Activated naive CD4-positive, alpha-beta T cell treated with anti-CD3 and anti-CD28 coated beads, Interleukin-2, amount 10 ng/mL, durations not matched to agents 7 days and 5 days (primary cell): ENCODE results near the gene ARID1B.
"Not testable (repeated sequence)": the region's sequence is repeated elsewhere in the genome, so short reads cannot be mapped to it uniquely, and the experiment has no call there.

Experiments
- CTCF ChIA-PET: fragments of 350-600 bp; sonication (Branson Sonifier 250); formaldehyde crosslinking; loops from one replicate; lab custom pipeline; 2021; ENCODE audit warnings: antibody characterized with exemption; lab: Charles Lee
- DNase-seq: peaks from one replicate; pipeline ENCODE4 v3.0.0-alpha.2; 2020
- H3K27ac Mint-ChIP-seq: one replicate; pipeline ENCODE4 v1.8.0; 2021; ENCODE audit warnings: mild to moderate bottlenecking, moderate library complexity, mixed read lengths
- H3K27me3 Mint-ChIP-seq: one replicate; pipeline ENCODE4 v1.8.0; 2021; ENCODE audit warnings: mild to moderate bottlenecking, mixed read lengths
- H3K36me3 Mint-ChIP-seq: one replicate; pipeline ENCODE4 v1.8.0; 2021; ENCODE audit warnings: mixed read lengths
- H3K4me1 Mint-ChIP-seq: one replicate; pipeline ENCODE4 v1.8.0; 2021; ENCODE audit warnings: mixed read lengths
- H3K4me3 Mint-ChIP-seq: one replicate; pipeline ENCODE4 v1.8.0; 2021; ENCODE audit warnings: mild to moderate bottlenecking, moderate library complexity, mixed read lengths
- H3K9me3 Mint-ChIP-seq: one replicate; pipeline ENCODE4 v1.8.0; 2021; ENCODE audit warnings: mixed read lengths

Gene ARID1B

GRCh38 chr6:156944412-156944811 lies 167.2 kb downstream of the ARID1B start:
- H3K36me3 Mint-ChIP-seq: no peaks in the 10 kb centered on the region
- DNase-seq: no peak
- H3K9me3 Mint-ChIP-seq: no peaks in the 10 kb centered on the region
- H3K4me3 Mint-ChIP-seq: no peak overlapping the region
- no peak overlapping the region for H3K27ac Mint-ChIP-seq
- H3K27me3 Mint-ChIP-seq: no peaks in the 10 kb centered on the region
- CTCF ChIA-PET: no interaction called here
- H3K4me1 Mint-ChIP-seq: peaks cover 5% of the 10 kb centered on the region

DNA sequence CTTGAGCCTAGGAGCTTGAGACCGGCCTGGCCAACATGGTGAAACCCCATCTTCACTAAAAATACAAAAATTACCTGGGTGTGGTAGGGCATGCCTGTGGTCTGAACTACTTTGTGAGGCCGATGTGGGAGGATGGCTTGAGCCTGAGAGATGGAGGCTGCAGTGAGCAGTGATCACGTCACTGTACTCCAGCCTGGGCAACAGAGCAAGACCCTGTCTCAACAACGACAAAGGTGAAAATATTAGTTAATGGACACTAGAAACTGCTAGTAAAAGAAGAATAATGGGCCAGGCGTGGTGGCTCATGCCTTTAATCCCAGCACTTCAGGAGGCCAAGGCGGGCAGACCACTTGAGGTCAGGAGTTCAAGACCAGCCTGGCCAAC lies 168.6 kb downstream of the ARID1B start:
- H3K4me3 Mint-ChIP-seq, H3K4me1 Mint-ChIP-seq, H3K9me3 Mint-ChIP-seq, H3K27me3 Mint-ChIP-seq, DNase-seq, H3K27ac Mint-ChIP-seq, CTCF ChIA-PET, H3K36me3 Mint-ChIP-seq: not testable (repeated sequence)

- H3K9me3 Mint-ChIP-seq: no peaks in the 10 kb centered on the region
- no peaks in the 10 kb centered on the region for H3K27me3 Mint-ChIP-seq
- H3K36me3 Mint-ChIP-seq: no peaks in the 10 kb centered on the region
- no peak for DNase-seq
- no peak overlapping the region for H3K27ac Mint-ChIP-seq
- peaks cover 5% of the 10 kb centered on the region for H3K4me1 Mint-ChIP-seq
- no peak overlapping the region for H3K4me3 Mint-ChIP-seq
- CTCF ChIA-PET: no interaction called here
Observed at GRCh38 chr6:156946370-156946936, 169.3 kb downstream of the ARID1B start.

DNA sequence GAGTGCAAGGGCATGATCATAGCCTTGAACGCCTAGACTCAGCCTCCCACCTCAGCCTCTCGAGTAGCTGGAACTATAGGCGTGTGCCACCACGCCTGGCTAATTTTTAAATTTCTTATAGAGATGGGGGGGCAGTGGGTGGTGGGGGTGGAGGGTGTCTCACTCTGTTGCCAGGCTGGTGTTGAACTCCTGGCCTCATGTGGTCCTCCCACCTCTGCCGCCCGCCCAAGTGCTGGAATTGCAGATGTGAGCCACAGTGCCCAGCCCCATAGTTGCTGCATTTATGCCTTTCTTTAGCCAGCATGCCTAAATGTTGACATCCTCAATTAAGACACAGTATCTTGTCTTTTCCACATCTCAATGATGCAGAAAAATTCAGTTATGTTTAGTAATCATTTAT lies 171.1 kb downstream of the ARID1B start:
- H3K4me3 Mint-ChIP-seq: no peak overlapping the region
- H3K27me3 Mint-ChIP-seq: no peaks in the 10 kb centered on the region
- CTCF ChIA-PET: interaction anchor here (0.9 kb wide), 1 partner anchor 172 kb away, joined by 3 read pairs; no protein-coding TSS in a partner anchor

GRCh38 chr6:156948807-156949206 lies 171.6 kb downstream of the ARID1B start:
- CTCF ChIA-PET: interaction anchor here (0.9 kb wide), 1 partner anchor 173 kb away, joined by 3 read pairs; no protein-coding TSS in a partner anchor
- Mint-ChIP-seq H3K27ac (no peak overlapping the region), H3K4me3 (no peak overlapping the region), H3K27me3 (no peaks in the 10 kb centered on the region), H3K9me3 (no peaks in the 10 kb centered on the region), H3K36me3 (no peaks in the 10 kb centered on the region), H3K4me1 (peaks cover 17% of the 10 kb centered on the region)
- no peak for DNase-seq

More for the DNA sequence above, 171.1 kb downstream of the ARID1B start:
- H3K36me3 Mint-ChIP-seq: no peaks in the 10 kb centered on the region
- no peak overlapping the region for H3K27ac Mint-ChIP-seq
- no peak for DNase-seq
- H3K4me1 Mint-ChIP-seq: peaks cover 11% of the 10 kb centered on the region
- no peaks in the 10 kb centered on the region for H3K9me3 Mint-ChIP-seq

GRCh38 chr6:156949376-156949775 lies 172.2 kb downstream of the ARID1B start:
- CTCF ChIA-PET: no interaction called here
- DNase-seq: no peak
- Mint-ChIP-seq H3K27ac (no peak overlapping the region), H3K36me3 (no peaks in the 10 kb centered on the region), H3K27me3 (no peaks in the 10 kb centered on the region), H3K4me1 (peaks cover 18% of the 10 kb centered on the region), H3K4me3 (no peak overlapping the region), H3K9me3 (no peaks in the 10 kb centered on the region)

- CTCF ChIA-PET: no interaction called here
- H3K4me3 Mint-ChIP-seq: no peak overlapping the region
Observed at GRCh38 chr6:156950084-156950483, 172.9 kb downstream of the ARID1B start.

DNA sequence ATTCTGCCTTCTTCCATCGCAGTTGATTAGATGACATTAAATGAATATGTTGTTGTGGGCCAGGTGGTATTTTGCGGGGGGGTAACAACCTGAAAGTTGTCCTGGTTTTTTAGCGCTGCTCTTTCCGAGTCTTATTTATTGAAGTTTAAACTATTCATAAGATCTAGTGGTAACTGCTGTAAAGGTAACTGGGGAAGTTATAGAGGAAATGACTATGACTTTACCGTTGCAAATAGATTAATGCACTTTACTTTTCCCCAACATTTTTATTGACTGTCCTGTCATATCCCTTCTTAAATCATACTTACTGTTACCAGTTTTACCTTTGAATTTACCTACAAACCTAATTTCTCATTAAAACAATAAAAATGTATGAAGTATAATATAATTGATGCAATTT lies 173.4 kb downstream of the ARID1B start:
- H3K4me1 Mint-ChIP-seq: peaks cover 27% of the 10 kb centered on the region
- no peaks in the 10 kb centered on the region for H3K27me3 Mint-ChIP-seq
- no peak overlapping the region for H3K4me3 Mint-ChIP-seq
- CTCF ChIA-PET: no interaction called here
- no peaks in the 10 kb centered on the region for H3K36me3 Mint-ChIP-seq
- DNase-seq: no peak
- no peak overlapping the region for H3K27ac Mint-ChIP-seq
- H3K9me3 Mint-ChIP-seq: no peaks in the 10 kb centered on the region

More at GRCh38 chr6:156950084-156950483, 172.9 kb downstream of the ARID1B start:
- H3K9me3 Mint-ChIP-seq: no peaks in the 10 kb centered on the region
- H3K27ac Mint-ChIP-seq: no peak overlapping the region
- H3K36me3 Mint-ChIP-seq: no peaks in the 10 kb centered on the region
- H3K27me3 Mint-ChIP-seq: no peaks in the 10 kb centered on the region
- peaks cover 25% of the 10 kb centered on the region for H3K4me1 Mint-ChIP-seq
- DNase-seq: no peak

GRCh38 chr6:156952401-156952800 lies 175.2 kb downstream of the ARID1B start:
- H3K4me1 Mint-ChIP-seq: peaks cover 33% of the 10 kb centered on the region
- no peaks in the 10 kb centered on the region for H3K36me3 Mint-ChIP-seq
- DNase-seq: no peak
- H3K27me3 Mint-ChIP-seq: no peaks in the 10 kb centered on the region
- CTCF ChIA-PET: interaction anchor here (1.6 to 3.0 kb wide), 2 partner anchors 9 to 17 kb away, joined by 4 to 8 read pairs; no protein-coding TSS in a partner anchor
- H3K27ac Mint-ChIP-seq: no peak overlapping the region
- H3K4me3 Mint-ChIP-seq: no peak overlapping the region
- H3K9me3 Mint-ChIP-seq: no peaks in the 10 kb centered on the region

DNA sequence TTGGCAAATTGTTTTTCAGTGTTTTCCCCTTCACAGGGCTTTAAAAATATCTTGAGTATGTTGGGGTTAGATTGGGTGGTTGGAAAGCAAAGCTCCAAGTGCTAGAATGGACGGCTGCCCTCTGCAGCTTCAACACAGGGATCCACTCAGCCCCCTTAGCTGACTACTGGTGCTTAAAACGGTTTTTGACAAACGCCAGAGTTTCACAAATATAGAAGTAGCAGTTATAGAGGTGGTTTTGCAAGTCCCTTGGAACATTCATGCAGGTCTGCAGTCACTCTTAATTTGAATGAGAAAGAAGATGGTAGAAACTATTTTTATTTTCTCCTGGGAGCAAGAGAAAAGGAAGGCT lies 175.9 kb downstream of the ARID1B start:
- Mint-ChIP-seq H3K27me3 (no peaks in the 10 kb centered on the region), H3K9me3 (no peaks in the 10 kb centered on the region), H3K27ac (no peak overlapping the region), H3K4me1 (peaks cover 38% of the 10 kb centered on the region), H3K36me3 (peaks cover 4% of the 10 kb centered on the region), H3K4me3 (no peak overlapping the region)
- no peak for DNase-seq
- CTCF ChIA-PET: interaction anchor here (1.6 to 3.0 kb wide), 2 partner anchors 10 to 16 kb away, joined by 4 to 8 read pairs; no protein-coding TSS in a partner anchor

DNA sequence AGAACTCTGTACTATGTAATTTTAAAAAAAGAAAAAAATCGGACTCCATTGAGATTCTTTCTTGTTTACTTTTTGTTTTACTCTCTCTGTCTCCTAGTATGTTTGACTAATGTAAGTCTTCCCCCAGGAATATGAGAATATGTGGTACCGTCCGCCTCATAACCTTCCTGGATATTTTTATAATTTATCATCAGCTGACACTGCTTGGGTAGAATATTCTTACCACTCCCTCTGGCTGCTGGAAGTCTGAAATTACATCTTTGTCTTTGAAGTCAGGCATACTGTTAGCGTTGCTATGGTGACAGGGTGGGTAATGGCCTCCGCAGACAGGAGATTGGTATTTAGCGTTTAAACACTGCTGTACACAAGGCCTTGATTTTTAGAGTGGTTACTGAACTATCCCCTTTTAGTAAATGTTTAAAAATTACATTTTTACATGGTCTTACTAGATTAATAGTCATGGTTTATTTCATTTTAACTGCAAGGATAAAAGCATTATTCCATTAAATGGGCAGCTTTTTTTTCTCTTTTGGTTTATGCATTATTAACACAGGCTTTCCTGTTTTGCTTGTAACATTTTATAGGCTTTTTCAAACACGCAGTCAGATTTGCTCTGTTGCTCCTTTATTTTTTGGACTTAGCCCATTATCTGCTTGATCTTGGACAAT lies 176.4 kb downstream of the ARID1B start:
- DNase-seq: peak; percentile 54
- Mint-ChIP-seq H3K4me1 (peaks cover 40% of the 10 kb centered on the region), H3K36me3 (peaks cover 4% of the 10 kb centered on the region), H3K9me3 (no peaks in the 10 kb centered on the region), H3K27me3 (no peaks in the 10 kb centered on the region), H3K4me3 (no peak overlapping the region), H3K27ac (no peak overlapping the region)
- CTCF ChIA-PET: interaction anchor here (1.8 to 3.0 kb wide), 2 partner anchors 11 to 13 kb away, joined by 5 to 8 read pairs; no protein-coding TSS in a partner anchor

- CTCF ChIA-PET: interaction anchor here (1.8 to 3.0 kb wide), 2 partner anchors 11 to 13 kb away, joined by 5 to 8 read pairs; no protein-coding TSS in a partner anchor
- H3K4me3 Mint-ChIP-seq: no peak overlapping the region
- H3K27me3 Mint-ChIP-seq: no peaks in the 10 kb centered on the region
- no peak overlapping the region for H3K27ac Mint-ChIP-seq
- H3K36me3 Mint-ChIP-seq: peaks cover 4% of the 10 kb centered on the region
- H3K4me1 Mint-ChIP-seq: peaks cover 40% of the 10 kb centered on the region
- no peak for DNase-seq
- no peaks in the 10 kb centered on the region for H3K9me3 Mint-ChIP-seq
Observed at GRCh38 chr6:156954191-156954590, 177.0 kb downstream of the ARID1B start.

DNA sequence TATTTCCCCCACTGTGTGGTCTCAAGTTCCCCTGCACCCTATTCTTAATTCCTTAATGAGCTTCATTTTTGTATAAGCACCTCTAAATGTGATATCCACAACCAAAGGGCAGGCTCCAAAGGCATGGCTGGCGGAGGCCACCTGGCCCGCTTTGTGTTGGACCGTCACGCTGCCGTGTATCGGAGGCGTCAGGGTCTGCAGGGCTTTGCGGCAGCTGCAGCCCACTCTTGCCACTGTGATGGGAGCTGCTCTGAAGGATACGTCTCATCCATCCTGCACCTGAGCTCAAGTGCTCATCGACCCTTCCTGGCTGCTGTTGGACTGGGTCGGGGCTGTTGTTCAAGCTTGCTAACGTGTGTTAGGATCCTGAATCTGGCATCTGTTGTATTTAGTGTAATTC lies 177.6 kb downstream of the ARID1B start:
- DNase-seq: no peak
- Mint-ChIP-seq H3K9me3 (no peaks in the 10 kb centered on the region), H3K27ac (no peak overlapping the region), H3K36me3 (peaks cover 6% of the 10 kb centered on the region), H3K4me1 (peaks cover 42% of the 10 kb centered on the region), H3K27me3 (no peaks in the 10 kb centered on the region), H3K4me3 (no peak overlapping the region)
- CTCF ChIA-PET: interaction anchor here (0.7 to 1.8 kb wide), 2 partner anchors 14 to 66 kb away, joined by 3 to 5 read pairs; no protein-coding TSS in a partner anchor

GRCh38 chr6:156955494-156956183 lies 178.5 kb downstream of the ARID1B start:
- H3K27ac Mint-ChIP-seq: no peak overlapping the region
- no peak overlapping the region for H3K4me3 Mint-ChIP-seq
- H3K36me3 Mint-ChIP-seq: peaks cover 6% of the 10 kb centered on the region
- no peaks in the 10 kb centered on the region for H3K27me3 Mint-ChIP-seq
- peaks cover 42% of the 10 kb centered on the region for H3K4me1 Mint-ChIP-seq
- CTCF ChIA-PET: interaction anchor here (0.7 to 1.8 kb wide), 2 partner anchors 15 to 65 kb away, joined by 3 to 5 read pairs; no protein-coding TSS in a partner anchor
- DNase-seq: no peak
- H3K9me3 Mint-ChIP-seq: no peaks in the 10 kb centered on the region
